ENCODE data around the gene ZNF764. TPM values are rescaled to one million over a fixed set of nuclear protein-coding genes. Genes with fewer than 3 reads are reported as not detected.

The ZNF764 gene
- total RNA-seq, 1 experiment from 2014 or later: 8.3 TPM

DNA sequence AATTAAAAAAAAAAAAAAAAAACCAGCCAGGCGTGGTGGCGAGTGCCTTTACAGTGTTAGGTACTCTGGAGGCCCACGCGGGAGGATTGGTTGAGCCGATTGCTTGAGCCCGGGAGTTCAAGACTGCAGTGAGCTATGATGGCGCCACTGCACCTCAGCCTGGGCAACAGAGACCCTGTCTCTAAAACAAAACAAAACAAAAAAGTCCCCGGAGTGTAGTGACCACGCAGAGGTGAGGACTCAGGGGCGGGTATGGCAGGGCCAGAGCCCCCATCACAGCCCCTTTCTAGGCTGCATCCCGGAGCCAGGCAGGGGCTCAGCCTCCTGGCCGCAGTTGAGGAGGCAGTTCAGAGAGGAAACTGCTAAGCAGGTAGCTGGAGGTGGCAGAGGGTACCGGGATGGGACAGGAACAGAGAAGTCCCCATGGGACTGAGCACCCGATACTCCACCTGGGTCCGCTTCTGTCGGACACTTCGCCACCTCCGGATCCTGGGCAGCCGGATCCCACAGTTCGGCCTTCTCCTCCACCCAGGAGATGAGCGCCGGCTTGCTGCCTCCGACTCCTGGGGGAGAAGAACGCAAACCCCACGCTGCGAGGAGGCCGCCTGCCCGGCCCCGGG lies 24.3 kb downstream of the ZNF764 start:
- Mint-ChIP-seq H3K27me3 (ENCODE audit: insufficient read depth, unreplicated experiment) (no peaks in the 10 kb centered on the region), H3K27ac (ENCODE audit: low read depth, unreplicated experiment) (peak overlapping the region; percentile 95), H3K4me3 (ENCODE audit: unreplicated experiment) (peak overlapping the region; percentile 91), H3K36me3 (ENCODE audit: insufficient read depth, unreplicated experiment) (peaks cover 28% of the 10 kb centered on the region), H3K4me1 (ENCODE audit: insufficient read depth, unreplicated experiment) (peaks cover 6% of the 10 kb centered on the region), H3K9me3 (ENCODE audit: unreplicated experiment) (no peaks in the 10 kb centered on the region)
- DNase-seq (ENCODE audit: unreplicated experiment): no peak
- intact Hi-C loops (cut with micrococcal nuclease): loop anchor here (2.0 kb wide), 2 partner anchors 51 to 65 kb away; partner anchors contain the start of gene ZNF785
- BruUV-seq (replicated peaks): no TSS peak
- TF ChIP-seq CTCF (IDR thresholded peaks at IDR 0.05; ENCODE audit: unreplicated experiment): no peak
- ChIA-PET POLR2A (interaction anchor here (0.6 to 3.5 kb wide), 14 partner anchors 24 to 164 kb away, joined by 3 to 104 read pairs (median 12); partner anchors contain the start of genes DCTPP1, FBRS, SEPHS2 and ZNF688), CTCF (interaction anchor here (0.7 to 3.4 kb wide), 6 partner anchors 10 to 367 kb away, joined by 3 to 28 read pairs (median 9); partner anchors contain the start of genes DCTPP1 and ZNF764)

DNA sequence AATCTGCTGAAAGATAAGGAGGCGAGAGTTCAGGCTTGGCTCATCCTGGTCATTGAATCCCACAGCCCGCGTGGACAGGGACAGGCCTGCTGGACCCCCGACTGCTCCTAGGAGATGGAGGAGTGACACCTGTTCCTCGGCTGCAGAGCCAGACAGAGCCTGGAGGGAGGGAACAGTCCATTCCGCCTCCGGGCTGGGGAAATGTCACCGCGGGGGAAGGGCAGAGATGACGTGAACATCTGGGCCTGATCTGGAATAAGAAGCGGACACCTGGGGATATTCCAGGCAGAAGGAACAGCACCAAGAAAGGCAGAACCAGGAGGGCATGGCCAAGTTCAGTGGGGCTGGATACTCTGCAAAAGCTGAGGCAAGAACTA lies 25.0 kb downstream of the ZNF764 start:
- intact Hi-C loops (cut with micrococcal nuclease): no loop called here
- Mint-ChIP-seq H3K4me1 (ENCODE audit: insufficient read depth, unreplicated experiment) (peaks cover 6% of the 10 kb centered on the region), H3K9me3 (ENCODE audit: unreplicated experiment) (no peaks in the 10 kb centered on the region), H3K4me3 (ENCODE audit: unreplicated experiment) (peak overlapping the region; percentile 91), H3K36me3 (ENCODE audit: insufficient read depth, unreplicated experiment) (peaks cover 28% of the 10 kb centered on the region), H3K27me3 (ENCODE audit: insufficient read depth, unreplicated experiment) (no peaks in the 10 kb centered on the region), H3K27ac (ENCODE audit: low read depth, unreplicated experiment) (peak overlapping the region; percentile 95)
- CTCF ChIA-PET: interaction anchor here (0.7 to 3.4 kb wide), 2 partner anchors 11 to 25 kb away, joined by 3 to 28 read pairs; partner anchors contain the start of gene ZNF764
- POLR2A ChIA-PET: interaction anchor here (0.6 to 3.4 kb wide), 3 partner anchors 25 to 119 kb away, joined by 3 to 104 read pairs (median 3); partner anchors contain the start of gene ZNF764
- no TSS peak for BruUV-seq (replicated peaks)
- no peak for DNase-seq (ENCODE audit: unreplicated experiment)
- TF ChIP-seq CTCF (IDR thresholded peaks at IDR 0.05; ENCODE audit: unreplicated experiment): no peak

GRCh38 chr16:30532285-30533145 lies 25.7 kb downstream of the ZNF764 start:
- peak overlapping the region; percentile 95 for H3K27ac Mint-ChIP-seq (ENCODE audit: low read depth, unreplicated experiment)

More at GRCh38 chr16:30532285-30533145, 25.7 kb downstream of the ZNF764 start:
- intact Hi-C loops (cut with micrococcal nuclease): no loop called here
- H3K4me3 Mint-ChIP-seq (ENCODE audit: unreplicated experiment): peak overlapping the region; percentile 91
- H3K9me3 Mint-ChIP-seq (ENCODE audit: unreplicated experiment): no peaks in the 10 kb centered on the region
- ChIA-PET POLR2A (interaction anchor here (0.7 kb wide), 1 partner anchor 95 kb away, joined by 3 read pairs; no protein-coding TSS in a partner anchor), CTCF (no interaction called here)
- no TSS peak for BruUV-seq (replicated peaks)
- H3K4me1 Mint-ChIP-seq (ENCODE audit: insufficient read depth, unreplicated experiment): peaks cover 12% of the 10 kb centered on the region
- H3K36me3 Mint-ChIP-seq (ENCODE audit: insufficient read depth, unreplicated experiment): peaks cover 32% of the 10 kb centered on the region
- no peaks in the 10 kb centered on the region for H3K27me3 Mint-ChIP-seq (ENCODE audit: insufficient read depth, unreplicated experiment)
- no peak for DNase-seq (ENCODE audit: unreplicated experiment)
- TF ChIP-seq CTCF (IDR thresholded peaks at IDR 0.05; ENCODE audit: unreplicated experiment): no peak
